Vagina (tissue), 2 donors: ENCODE measurements around the gene UBTD1. TPM values are rescaled to one million over a fixed set of nuclear protein-coding genes. Genes with fewer than 3 reads are reported as not detected.

Source experiments
- DNase-seq, 2 donors: peaks; one replicate each; pipeline ENCODE4 v3.0.0-alpha.2; 2017; ENCODE audit errors: extremely low spot score in 2 of 2
- H3K27ac ChIP-seq: fragments of 200-600 bp; sonication (generic); one replicate; pipeline ENCODE4 v1.5.1; 2019
- H3K27me3 ChIP-seq: fragments of 200-600 bp; sonication (generic); one replicate; pipeline ENCODE4 v1.5.1; 2019
- H3K36me3 ChIP-seq, 2 donors: fragments of 200-600 bp; sonication (generic); one replicate each; pipeline ENCODE4 v1.5.1; 2017 to 2019
- H3K4me1 ChIP-seq: fragments of 200-600 bp; sonication (generic); one replicate; pipeline ENCODE4 v1.5.1; 2019
- H3K4me3 ChIP-seq, 2 donors: fragments of 200-600 bp; sonication (generic); 1 replicate in 1 of 2; 2 replicates in 1 of 2; pipeline ENCODE4 v1.5.1; 2016 to 2019
- H3K9me3 ChIP-seq: fragments of 200-600 bp; sonication (generic); one replicate; pipeline ENCODE4 v1.5.1; 2019
- CTCF ChIP-seq, 3 experiments: fragments of 450-650 bp in 2 of 3; fragments of 200-600 bp in 1 of 3; sonication (generic) in 1 of 3; IDR thresholded peaks; one replicate each; pipeline ENCODE4 v1.5.1; 2017 to 2019; ENCODE audit warnings: antibody characterized with exemption in 3 of 3, mild to moderate bottlenecking in 2 of 3, moderate library complexity in 2 of 3
- POLR2A ChIP-seq, 2 donors: fragments of 450-650 bp; IDR thresholded peaks; one replicate each; pipeline ENCODE4 v1.6.1; 2017; ENCODE audit warnings: antibody characterized with exemption in 2 of 2, mild to moderate bottlenecking in 2 of 2, moderate library complexity in 2 of 2
- POLR2AphosphoS5 ChIP-seq, 2 donors: sonication (generic); formaldehyde crosslinking; IDR thresholded peaks; one replicate each; pipeline ENCODE4 v1.9.0; 2017; ENCODE audit warnings: antibody characterized with exemption in 2 of 2, mild to moderate bottlenecking in 2 of 2, low read depth in 1 of 2; ENCODE audit not compliant: insufficient read depth in 1 of 2
- intact Hi-C: fragments of 100-400 bp; cut with DNase I; formaldehyde crosslinking; loops from one replicate; pipeline ENCODE4 v1.15.1; 2023
- total RNA-seq: library from RNA; depleted of rRNA; stranded (reverse); fragments of >200 nt; gene quantifications from one replicate; pipeline ENCODE4 v1.2.3, GENCODE V29; 2016

UBTD1 gene
- total RNA-seq, 1 donor from 2014 or later: 18.4 TPM

GRCh38 chr10:97482381-97482780 is 16.3 kb upstream of the UBTD1 start:
- peaks cover 13% of the 10 kb centered on the region for H3K4me1 ChIP-seq
- no peak for DNase-seq
- intact Hi-C loops: no loop called here
- no peak overlapping the region for H3K4me3 ChIP-seq
- no peaks in the 10 kb centered on the region for H3K27me3 ChIP-seq
- no peak overlapping the region for H3K27ac ChIP-seq
- TF ChIP-seq POLR2A (IDR thresholded peaks at IDR 0.05) (no peak), POLR2AphosphoS5 (IDR thresholded peaks at IDR 0.05; ENCODE audit: insufficient read depth in 1 of 2, low read depth in 1 of 2) (no peak), CTCF (IDR thresholded peaks at IDR 0.05) (no peak)
- no peaks in the 10 kb centered on the region for H3K9me3 ChIP-seq
- peaks cover 0 to 34% of the 10 kb centered on the region in 2 donors for H3K36me3 ChIP-seq

- no peak overlapping the region for H3K27ac ChIP-seq
- intact Hi-C loops: no loop called here
- no peak for TF ChIP-seq POLR2A (IDR thresholded peaks at IDR 0.05)
- no peak for TF ChIP-seq POLR2AphosphoS5 (IDR thresholded peaks at IDR 0.05; ENCODE audit: insufficient read depth in 1 of 2, low read depth in 1 of 2)
- TF ChIP-seq CTCF (IDR thresholded peaks at IDR 0.05): no peak
- H3K4me3 ChIP-seq: no peak overlapping the region
- H3K36me3 ChIP-seq: peaks cover 0 to 24% of the 10 kb centered on the region in 2 donors
- no peaks in the 10 kb centered on the region for H3K27me3 ChIP-seq
- no peak for DNase-seq
- peaks cover 13% of the 10 kb centered on the region for H3K4me1 ChIP-seq
- H3K9me3 ChIP-seq: no peaks in the 10 kb centered on the region
These were observed 15.2 kb upstream of the UBTD1 start for GRCh38 chr10:97483506-97483905.

GRCh38 chr10:97483921-97484320 is 14.8 kb upstream of the UBTD1 start:
- TF ChIP-seq POLR2A (IDR thresholded peaks at IDR 0.05) (no peak), CTCF (IDR thresholded peaks at IDR 0.05) (no peak), POLR2AphosphoS5 (IDR thresholded peaks at IDR 0.05; ENCODE audit: insufficient read depth in 1 of 2, low read depth in 1 of 2) (no peak)
- H3K27me3 ChIP-seq: no peaks in the 10 kb centered on the region
- no peak overlapping the region for H3K4me3 ChIP-seq
- no peaks in the 10 kb centered on the region for H3K9me3 ChIP-seq
- DNase-seq: no peak
- intact Hi-C loops: no loop called here
- peaks cover 13% of the 10 kb centered on the region for H3K4me1 ChIP-seq
- H3K36me3 ChIP-seq: peaks cover 0 to 23% of the 10 kb centered on the region in 2 donors
- no peak overlapping the region for H3K27ac ChIP-seq

- Histone ChIP-seq H3K27ac (no peak overlapping the region), H3K4me3 (no peak overlapping the region), H3K27me3 (no peaks in the 10 kb centered on the region), H3K4me1 (peaks cover 13% of the 10 kb centered on the region), H3K36me3 (peaks cover 0 to 12% of the 10 kb centered on the region in 2 donors), H3K9me3 (no peaks in the 10 kb centered on the region)
- DNase-seq: no peak
- intact Hi-C loops: no loop called here
- TF ChIP-seq POLR2AphosphoS5 (IDR thresholded peaks at IDR 0.05; ENCODE audit: insufficient read depth in 1 of 2, low read depth in 1 of 2) (no peak), POLR2A (IDR thresholded peaks at IDR 0.05) (no peak), CTCF (IDR thresholded peaks at IDR 0.05) (no peak)
These were observed 13.0 kb upstream of the UBTD1 start for GRCh38 chr10:97485647-97486281.

DNA sequence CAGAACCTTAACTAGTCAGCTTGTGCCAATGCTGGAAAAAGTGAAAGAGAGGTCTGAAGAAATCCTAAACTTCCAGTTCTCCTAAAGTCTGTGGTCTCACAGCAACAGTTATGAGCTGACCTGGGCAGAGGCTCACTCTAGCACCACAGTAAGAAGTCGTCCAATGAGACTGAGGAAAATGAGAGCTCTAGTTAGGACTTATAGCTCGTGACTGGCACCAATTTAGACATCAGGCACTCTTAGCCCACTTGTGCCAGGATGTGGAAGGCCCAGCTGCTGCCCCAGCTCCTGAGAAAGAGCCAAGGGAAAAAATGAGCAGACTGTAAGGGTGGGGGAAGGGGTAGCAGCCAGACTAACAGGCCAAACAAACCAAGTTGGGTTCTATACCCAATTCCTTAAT is 8.1 kb upstream of the UBTD1 start:
- peaks cover 33% of the 10 kb centered on the region for H3K4me1 ChIP-seq

More for the DNA sequence above, 8.1 kb upstream of the UBTD1 start:
- Histone ChIP-seq H3K27me3 (no peaks in the 10 kb centered on the region), H3K4me3 (no peak overlapping the region), H3K27ac (no peak overlapping the region), H3K9me3 (no peaks in the 10 kb centered on the region), H3K36me3 (peaks cover 0 to 5% of the 10 kb centered on the region in 2 donors)
- intact Hi-C loops: no loop called here
- TF ChIP-seq POLR2A (IDR thresholded peaks at IDR 0.05) (no peak), POLR2AphosphoS5 (IDR thresholded peaks at IDR 0.05; ENCODE audit: insufficient read depth in 1 of 2, low read depth in 1 of 2) (no peak), CTCF (IDR thresholded peaks at IDR 0.05) (no peak)
- no peak for DNase-seq
